HG02678 (cell line): ENCODE data around the gene PCBP2.
A peak's percentile ranks its signal among the peaks of the same experiment; 100 is the strongest.

Experiments
- ATAC-seq: cut with Tn5 transposase; IDR thresholded peaks from one replicate; pipeline ENCODE4 v1.9.1; 2021; ENCODE audit warnings: mild to moderate bottlenecking, moderate library complexity; ENCODE audit not compliant: unreplicated experiment

Gene PCBP2

GRCh38 chr12:53492830-53493609, 41.1 kb downstream of the PCBP2 start:
- ATAC-seq, result peak; percentile 98

- no peak for ATAC-seq
Measured at GRCh38 chr12:53493610-53494391, 41.9 kb downstream of the PCBP2 start.

GRCh38 chr12:53495903-53496751, 44.2 kb downstream of the PCBP2 start:
- ATAC-seq, result no peak

GRCh38 chr12:53496752-53497032, 44.8 kb downstream of the PCBP2 start:
- ATAC-seq, result no peak

GRCh38 chr12:53497461-53497860, 45.6 kb downstream of the PCBP2 start:
- no peak for ATAC-seq

GRCh38 chr12:53498235-53498630, 46.3 kb downstream of the PCBP2 start:
- ATAC-seq, result no peak

- ATAC-seq, result no peak
Measured at GRCh38 chr12:53499266-53500141, 47.6 kb downstream of the PCBP2 start, which contains the start of gene MAP3K12. Gene MAP3K12, minus strand, starts transcription at chr12:53499458. Its CDS starts 12,067 bp downstream, at chr12:53487391.

GRCh38 chr12:53500142-53500775, 48.4 kb downstream of the PCBP2 start:
- ATAC-seq, result no peak

- peak; percentile 76 for ATAC-seq
Measured at GRCh38 chr12:53500776-53501614, 49.1 kb downstream of the PCBP2 start, which contains the start of gene TARBP2. Gene TARBP2, plus strand, starts transcription at chr12:53501283. Its CDS starts 126 bp downstream, at chr12:53501409.

- ATAC-seq, result no peak
Measured at GRCh38 chr12:53501615-53502181, 49.8 kb downstream of the PCBP2 start.

GRCh38 chr12:53502331-53502730, 50.4 kb downstream of the PCBP2 start:
- no peak for ATAC-seq

- ATAC-seq, result no peak
Measured at GRCh38 chr12:53502983-53503728, 51.3 kb downstream of the PCBP2 start.

- ATAC-seq, result no peak
Measured at GRCh38 chr12:53504004-53504920, 52.4 kb downstream of the PCBP2 start.

- ATAC-seq, result no peak
Measured at GRCh38 chr12:53505086-53505485, 53.2 kb downstream of the PCBP2 start.

- no peak for ATAC-seq
Measured at GRCh38 chr12:53505555-53506449, 53.9 kb downstream of the PCBP2 start.

GRCh38 chr12:53506450-53506785, 54.5 kb downstream of the PCBP2 start:
- ATAC-seq, result no peak
